ENCODE data around the gene OXCT2. TPM values are rescaled to one million over a fixed set of nuclear protein-coding genes. Genes with fewer than 3 reads are reported as not detected.
"Not testable (repeated sequence)": the region's sequence is repeated elsewhere in the genome, so short reads cannot be mapped to it uniquely, and the experiment has no call there.

The OXCT2 gene
- total RNA-seq, 2 experiments from 2014 or later, result 2.8 to 3.4 TPM

GRCh38 chr1:39788758-39789570 is 17.8 kb upstream of the OXCT2 start, which contains the start of gene BMP8B:
TSS of gene BMP8B (minus strand) at chr1:39788865. CDS start at chr1:39788485, 380 bp downstream.
- POLR2A ChIA-PET, result interaction anchor here (0.5 to 1.5 kb wide), 2 partner anchors 9 to 10 kb away, joined by 4 to 20 read pairs; no protein-coding TSS in a partner anchor

GRCh38 chr1:39788426-39788757 is 17.2 kb upstream of the OXCT2 start:
- POLR2A ChIA-PET, result interaction anchor here (1.5 kb wide), 1 partner anchor 11 kb away, joined by 20 read pairs; no protein-coding TSS in a partner anchor
- CTCF ChIA-PET, result interaction anchor here (2.9 kb wide), 1 partner anchor 11 kb away, joined by 19 read pairs; no protein-coding TSS in a partner anchor

More at GRCh38 chr1:39788758-39789570, 17.8 kb upstream of the OXCT2 start, which contains the start of gene BMP8B:
- CTCF ChIA-PET, result interaction anchor here (0.6 to 2.9 kb wide), 2 partner anchors 10 to 92 kb away, joined by 3 to 19 read pairs; no protein-coding TSS in a partner anchor

DNA sequence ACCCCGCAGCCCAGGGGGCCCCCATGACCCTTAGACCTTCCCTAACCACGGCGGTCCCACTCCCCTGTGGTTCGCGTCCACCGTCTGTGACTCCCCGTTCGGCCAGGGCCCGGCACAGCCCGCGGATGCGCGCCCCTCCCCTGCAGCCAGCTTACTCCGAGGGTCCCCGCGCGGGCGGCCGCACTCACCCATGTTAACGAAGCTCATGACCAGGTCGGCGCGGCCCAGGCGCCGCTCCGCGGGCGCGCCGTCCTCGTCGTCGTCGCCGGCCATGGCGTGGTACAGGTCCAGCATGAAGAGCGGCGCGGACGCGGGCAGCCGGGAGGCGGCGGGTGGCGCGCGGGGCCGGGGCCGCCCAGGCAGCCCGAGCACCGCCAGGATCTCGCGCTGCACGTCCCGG is 16.8 kb upstream of the OXCT2 start:
- POLR2A ChIA-PET, result not testable (repeated sequence)
- CTCF ChIA-PET, result interaction anchor here (2.5 kb wide), 1 partner anchor 11 kb away, joined by 9 read pairs; no protein-coding TSS in a partner anchor

- CTCF ChIA-PET, result interaction anchor here (2.5 kb wide), 1 partner anchor 11 kb away, joined by 9 read pairs; no protein-coding TSS in a partner anchor
Observed at GRCh38 chr1:39787468-39787867, 16.3 kb upstream of the OXCT2 start.

GRCh38 chr1:39787108-39787375 is 15.9 kb upstream of the OXCT2 start:
- CTCF ChIA-PET, result interaction anchor here (2.5 kb wide), 1 partner anchor 11 kb away, joined by 9 read pairs; no protein-coding TSS in a partner anchor
- POLR2A ChIA-PET, result not testable (repeated sequence)

More at GRCh38 chr1:39787468-39787867, 16.3 kb upstream of the OXCT2 start:
- POLR2A ChIA-PET, result no interaction called here

DNA sequence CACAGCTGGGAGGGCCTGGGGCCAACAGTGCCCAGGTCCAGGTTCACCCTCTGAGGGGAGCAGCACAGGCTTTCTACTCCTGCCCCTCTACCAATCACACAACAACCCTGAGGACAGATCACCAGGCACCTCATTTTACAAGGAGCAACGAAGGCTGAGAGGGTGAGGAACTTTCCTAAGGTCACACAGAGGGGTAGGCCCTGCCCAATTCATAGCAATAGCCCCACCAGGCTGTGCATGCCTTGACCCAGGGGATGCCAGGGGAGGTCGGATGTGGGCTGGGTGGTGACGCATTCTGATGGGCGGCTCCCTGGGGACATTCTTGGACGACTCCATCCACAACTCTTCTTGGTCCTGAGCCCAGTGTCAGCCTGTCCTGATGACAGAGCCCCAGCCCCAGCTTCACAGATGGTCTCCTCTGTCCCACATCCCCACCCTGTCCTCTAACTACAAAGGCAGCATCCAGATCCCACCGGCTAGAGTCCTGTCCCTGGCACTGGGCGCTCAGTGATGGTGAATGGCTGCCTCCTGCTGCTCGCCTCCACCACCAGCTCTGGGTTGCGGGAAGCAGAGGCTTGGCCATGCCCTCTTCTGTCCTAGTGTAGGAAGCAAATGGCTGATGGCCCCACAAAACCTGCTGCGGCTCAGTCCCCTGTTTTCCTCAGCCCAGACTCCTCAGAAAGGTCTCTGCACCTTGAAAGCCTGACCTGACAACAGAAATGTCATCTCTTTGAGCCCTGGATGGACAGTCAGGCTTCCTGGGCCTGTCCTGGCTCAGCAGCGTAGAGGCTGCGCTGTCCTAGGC is 15.4 kb upstream of the OXCT2 start:
- POLR2A ChIA-PET, result not testable (repeated sequence)
- CTCF ChIA-PET, result interaction anchor here (2.5 kb wide), 1 partner anchor 12 kb away, joined by 9 read pairs; no protein-coding TSS in a partner anchor

GRCh38 chr1:39782685-39783084 is 11.5 kb upstream of the OXCT2 start:
- CTCF ChIA-PET, result interaction anchor here (1.7 kb wide), 1 partner anchor 16 kb away, joined by 3 read pairs; no protein-coding TSS in a partner anchor
- POLR2A ChIA-PET, result not testable (repeated sequence)

GRCh38 chr1:39782103-39782502 is 11.0 kb upstream of the OXCT2 start:
- ChIA-PET POLR2A (no interaction called here), CTCF (interaction anchor here (1.7 kb wide), 1 partner anchor 17 kb away, joined by 3 read pairs; no protein-coding TSS in a partner anchor)

- CTCF ChIA-PET, result no interaction called here
- POLR2A ChIA-PET, result no interaction called here
Observed at GRCh38 chr1:39781349-39781715, 10.2 kb upstream of the OXCT2 start.

DNA sequence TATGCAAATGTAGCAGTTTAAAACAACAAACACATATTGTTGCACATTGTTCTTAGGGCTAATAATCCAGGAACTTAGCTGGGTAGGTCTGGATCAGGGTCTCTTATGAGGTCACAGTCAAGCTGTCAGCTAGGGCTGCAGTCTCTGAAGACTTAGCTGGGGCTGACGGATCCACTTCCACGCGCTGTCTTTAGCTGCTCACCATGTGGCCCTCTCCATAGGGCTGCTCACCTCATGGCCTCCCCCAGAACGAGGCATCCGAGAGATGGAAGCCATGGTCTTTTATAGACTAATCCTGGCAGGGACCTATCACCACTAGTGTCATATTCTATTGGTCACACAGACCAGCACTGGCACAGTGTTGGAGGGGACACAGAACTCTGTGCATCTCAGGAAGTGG is 8.7 kb upstream of the OXCT2 start:
- POLR2A ChIA-PET, result no interaction called here
- CTCF ChIA-PET, result no interaction called here

- CTCF ChIA-PET, result no interaction called here
Observed at GRCh38 chr1:39779137-39779536, 8.0 kb upstream of the OXCT2 start.

GRCh38 chr1:39778463-39779099 is 7.4 kb upstream of the OXCT2 start:
- POLR2A ChIA-PET, CTCF ChIA-PET: not testable (repeated sequence)

More at GRCh38 chr1:39779137-39779536, 8.0 kb upstream of the OXCT2 start:
- POLR2A ChIA-PET, result no interaction called here

GRCh38 chr1:39777896-39778295 is 6.7 kb upstream of the OXCT2 start:
- POLR2A ChIA-PET, CTCF ChIA-PET: not testable (repeated sequence)

DNA sequence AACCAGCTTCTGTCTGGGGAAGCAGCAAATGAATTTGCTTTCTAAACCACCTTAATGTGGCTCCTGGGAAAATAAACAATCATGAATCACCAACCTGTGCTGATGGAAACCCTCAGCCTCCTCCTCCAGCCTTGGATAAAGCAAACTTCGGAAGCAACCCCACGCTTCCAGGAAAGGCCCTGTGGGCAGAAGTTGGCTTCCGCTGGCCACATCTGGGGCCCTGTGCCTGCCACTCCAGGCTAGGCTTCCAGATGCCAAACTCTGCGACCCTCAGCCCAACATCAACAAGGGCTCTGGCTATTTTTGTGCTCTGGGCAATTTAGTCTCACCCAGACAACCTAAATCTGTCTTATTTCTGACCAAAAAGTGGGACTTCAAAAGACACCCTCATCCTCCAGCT is 6.2 kb upstream of the OXCT2 start:
- ChIA-PET POLR2A (no interaction called here), CTCF (no interaction called here)

DNA sequence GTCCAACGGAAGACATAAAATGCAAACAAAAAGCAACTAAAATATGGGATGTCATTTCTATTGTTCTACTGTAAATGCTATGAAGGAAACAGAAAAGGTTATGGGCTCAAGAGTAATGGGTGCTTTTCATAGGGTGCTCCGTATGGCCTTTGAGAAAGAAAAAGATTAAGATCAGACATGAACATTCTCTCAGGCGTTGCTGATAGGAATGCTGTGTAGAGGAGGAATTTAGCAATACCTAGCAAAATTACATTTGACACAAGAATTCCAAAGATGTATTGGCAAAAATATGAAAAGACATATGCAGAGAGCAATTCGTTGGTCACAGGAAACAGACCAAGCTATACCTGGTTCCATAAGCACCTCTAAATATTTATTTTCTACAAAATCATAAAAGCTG is 5.7 kb upstream of the OXCT2 start:
- ChIA-PET CTCF (no interaction called here), POLR2A (no interaction called here)

- ChIA-PET POLR2A (no interaction called here), CTCF (no interaction called here)
Observed at GRCh38 chr1:39776400-39776713, 5.2 kb upstream of the OXCT2 start.

- POLR2A ChIA-PET, CTCF ChIA-PET: not testable (repeated sequence)
Observed at GRCh38 chr1:39775676-39776399, 4.7 kb upstream of the OXCT2 start.

DNA sequence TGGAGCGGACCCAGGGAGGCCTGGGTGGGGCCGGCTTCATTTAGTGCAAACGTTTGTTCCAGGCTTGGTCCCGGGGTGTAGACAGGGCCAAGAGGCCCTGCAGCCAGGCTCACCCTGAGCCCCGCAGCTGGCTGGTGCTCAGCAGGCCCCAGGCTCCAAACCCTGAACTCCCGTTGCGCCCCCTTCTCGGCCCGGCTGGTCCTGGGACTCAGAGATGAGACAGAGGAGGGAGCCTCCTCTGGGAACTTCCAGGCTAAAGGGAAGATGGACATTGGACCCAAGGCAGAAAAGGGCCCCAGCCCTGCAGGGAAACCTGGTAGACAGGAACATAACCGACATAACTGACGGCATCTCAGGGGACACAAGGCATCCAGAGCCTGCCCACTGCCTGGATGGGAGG is 4.0 kb upstream of the OXCT2 start:
- POLR2A ChIA-PET, CTCF ChIA-PET: not testable (repeated sequence)

DNA sequence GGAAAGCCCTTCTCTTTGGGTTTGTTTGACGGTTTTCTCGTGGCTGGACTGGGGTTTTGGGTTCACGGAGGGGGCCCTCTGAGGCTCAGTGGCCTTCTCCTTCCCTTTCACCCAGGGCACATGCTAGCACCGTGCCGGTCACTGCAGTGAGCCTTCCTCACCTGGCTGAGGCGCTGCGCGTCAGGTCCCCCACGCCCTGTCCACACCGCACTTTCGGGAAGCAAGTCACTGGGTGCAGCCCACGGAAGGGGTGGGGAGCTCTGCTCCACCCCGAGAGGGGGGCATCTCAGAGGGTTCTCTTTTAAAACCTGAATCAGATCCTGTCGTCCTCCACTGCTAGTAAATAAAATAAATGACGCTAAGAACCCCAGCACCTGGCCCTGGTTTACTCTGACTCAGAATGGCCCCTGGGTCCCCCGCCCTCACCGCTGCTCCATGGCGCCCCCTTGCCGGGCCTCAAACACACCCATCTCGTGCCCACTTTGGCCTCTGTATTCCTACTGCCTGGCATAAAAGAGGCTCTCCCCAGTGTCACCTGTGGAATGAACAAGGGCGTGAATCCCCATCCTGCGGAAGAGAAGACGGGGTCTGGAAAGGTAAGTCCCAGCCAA is 2.3 kb upstream of the OXCT2 start:
- POLR2A ChIA-PET, CTCF ChIA-PET: not testable (repeated sequence)
